MM.1S (cell line): Measurements from ENCODE around the gene ADCY10.

Experiments used
- DNase-seq: peaks from one replicate; pipeline ENCODE4 v3.0.0-alpha.2; 2015
- H2AFZ ChIP-seq: fragments of 300-600 bp; sonication (generic); 2 replicates; pipeline ENCODE4 v1.6.0; 2016; ENCODE audit warnings: antibody characterized with exemption, low read length
- H3F3A ChIP-seq: fragments of 300-600 bp; sonication (generic); 2 replicates; pipeline ENCODE4 v1.6.1; 2016; ENCODE audit warnings: mild to moderate bottlenecking, antibody characterized with exemption, low read length, moderate library complexity, mixed read lengths; ENCODE audit not compliant: insufficient read depth
- H3K27ac ChIP-seq: fragments of 300-600 bp; sonication (generic); 2 replicates; pipeline ENCODE4 v1.5.1; 2016; ENCODE audit warnings: mild to moderate bottlenecking, low read length
- H3K27me3 ChIP-seq: fragments of 300-600 bp; sonication (generic); replicated peaks from 2 replicates; pipeline ENCODE4 v1.6.0; 2016; ENCODE audit warnings: low read length; ENCODE audit not compliant: insufficient read depth
- H3K36me3 ChIP-seq: fragments of 300-600 bp; sonication (generic); replicated peaks from 2 replicates; pipeline ENCODE4 v1.6.1; 2016; ENCODE audit warnings: mild to moderate bottlenecking, low read length, mixed read lengths; ENCODE audit not compliant: insufficient read depth
- H3K4me1 ChIP-seq: fragments of 300-600 bp; sonication (generic); 2 replicates; pipeline ENCODE4 v1.6.1; 2016; ENCODE audit warnings: low read length, mixed read lengths
- H3K4me2 ChIP-seq: fragments of 300-600 bp; sonication (generic); 2 replicates; pipeline ENCODE4 v1.6.0; 2016; ENCODE audit warnings: low read depth, low read length
- H3K4me3 ChIP-seq: fragments of 300-600 bp; sonication (generic); 2 replicates; pipeline ENCODE4 v1.5.1; 2016; ENCODE audit warnings: low read length, mixed read lengths
- H3K79me2 ChIP-seq: fragments of 300-600 bp; sonication (generic); 2 replicates; pipeline ENCODE4 v1.6.1; 2016; ENCODE audit warnings: mixed run types, low read length, mixed read lengths
- H3K9ac ChIP-seq: fragments of 300-600 bp; sonication (generic); 2 replicates; pipeline ENCODE4 v1.6.1; 2016; ENCODE audit warnings: low read length, mixed read lengths
- H3K9me2 ChIP-seq: fragments of 300-600 bp; sonication (generic); replicated peaks from 2 replicates; pipeline ENCODE4 v1.6.1; 2016; ENCODE audit warnings: mild to moderate bottlenecking, low read length, mixed read lengths; ENCODE audit not compliant: insufficient read depth
- H3K9me3 ChIP-seq: fragments of 300-600 bp; sonication (generic); replicated peaks from 2 replicates; pipeline ENCODE4 v1.6.1; 2016; ENCODE audit warnings: mild to moderate bottlenecking, low read length, mixed read lengths; ENCODE audit not compliant: insufficient read depth
- H4K20me1 ChIP-seq: fragments of 300-600 bp; sonication (generic); 2 replicates; pipeline ENCODE4 v1.6.1; 2016; ENCODE audit warnings: mild to moderate bottlenecking, low read length, moderate library complexity, mixed read lengths; ENCODE audit not compliant: insufficient read depth
- EZH2 ChIP-seq: fragments of 300-600 bp; sonication (generic); optimal IDR thresholded peaks from 2 replicates; pipeline ENCODE3; 2017; ENCODE audit warnings: low read depth, mild to moderate bottlenecking, antibody characterized with exemption, low read length, mixed read lengths
- EZH2phosphoT487 ChIP-seq: fragments of 300-600 bp; sonication (generic); IDR thresholded peaks from 2 replicates; pipeline ENCODE4 v1.6.1; 2018; ENCODE audit warnings: antibody characterized with exemption, low read length
- TF ChIP-seq, protein P1 (sequence below): fragments of 300-600 bp; sonication (generic); IDR thresholded peaks from 2 replicates; pipeline ENCODE4 v1.5.1; 2016; ENCODE audit warnings: antibody characterized with exemption, low read length, mixed read lengths

The ADCY10 gene

GRCh38 chr1:167773516-167773915 lies 140.4 kb downstream of the ADCY10 start:
- Histone ChIP-seq H3K36me3 (no peaks in the 10 kb centered on the region), H3K4me2 (no peak overlapping the region), H3K9me2 (no peaks in the 10 kb centered on the region), H3K4me3 (no peak overlapping the region), H3K9me3 (no peaks in the 10 kb centered on the region), H4K20me1 (no peaks in the 10 kb centered on the region), H2AFZ (no peak overlapping the region), H3K27ac (no peak overlapping the region), H3K4me1 (no peaks in the 10 kb centered on the region), H3K9ac (no peak overlapping the region), H3F3A (no peaks in the 10 kb centered on the region), H3K79me2 (no peaks in the 10 kb centered on the region), H3K27me3 (no peaks in the 10 kb centered on the region)
- no peak for DNase-seq
- TF ChIP-seq, protein P1, sequence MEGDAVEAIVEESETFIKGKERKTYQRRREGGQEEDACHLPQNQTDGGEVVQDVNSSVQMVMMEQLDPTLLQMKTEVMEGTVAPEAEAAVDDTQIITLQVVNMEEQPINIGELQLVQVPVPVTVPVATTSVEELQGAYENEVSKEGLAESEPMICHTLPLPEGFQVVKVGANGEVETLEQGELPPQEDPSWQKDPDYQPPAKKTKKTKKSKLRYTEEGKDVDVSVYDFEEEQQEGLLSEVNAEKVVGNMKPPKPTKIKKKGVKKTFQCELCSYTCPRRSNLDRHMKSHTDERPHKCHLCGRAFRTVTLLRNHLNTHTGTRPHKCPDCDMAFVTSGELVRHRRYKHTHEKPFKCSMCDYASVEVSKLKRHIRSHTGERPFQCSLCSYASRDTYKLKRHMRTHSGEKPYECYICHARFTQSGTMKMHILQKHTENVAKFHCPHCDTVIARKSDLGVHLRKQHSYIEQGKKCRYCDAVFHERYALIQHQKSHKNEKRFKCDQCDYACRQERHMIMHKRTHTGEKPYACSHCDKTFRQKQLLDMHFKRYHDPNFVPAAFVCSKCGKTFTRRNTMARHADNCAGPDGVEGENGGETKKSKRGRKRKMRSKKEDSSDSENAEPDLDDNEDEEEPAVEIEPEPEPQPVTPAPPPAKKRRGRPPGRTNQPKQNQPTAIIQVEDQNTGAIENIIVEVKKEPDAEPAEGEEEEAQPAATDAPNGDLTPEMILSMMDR = no peak
- no peak for TF ChIP-seq EZH2phosphoT487
- no peak for TF ChIP-seq EZH2

DNA sequence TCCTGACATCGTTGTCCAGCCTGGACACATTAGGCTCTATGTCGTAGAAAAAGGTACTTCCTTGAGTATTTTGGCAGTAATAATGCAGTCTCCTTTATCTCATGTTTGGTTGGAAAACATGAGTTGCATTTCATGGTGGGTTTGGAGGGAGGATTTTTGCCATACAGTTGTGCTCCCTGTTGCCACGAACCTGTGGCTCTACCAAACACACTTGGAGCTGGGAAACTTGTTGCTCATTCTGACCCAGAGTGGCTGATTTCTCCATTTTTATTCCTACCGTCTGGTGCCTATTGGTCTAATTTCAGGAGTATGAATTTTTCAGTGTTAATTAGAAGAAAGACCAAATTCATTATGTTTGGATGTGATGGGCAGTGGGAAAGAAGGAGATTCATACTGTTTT lies 141.5 kb downstream of the ADCY10 start:
- Histone ChIP-seq H3K9me3 (no peaks in the 10 kb centered on the region), H3K4me2 (no peak overlapping the region), H3K4me3 (no peak overlapping the region), H3K4me1 (no peaks in the 10 kb centered on the region), H3K27me3 (no peaks in the 10 kb centered on the region), H2AFZ (no peak overlapping the region), H3K36me3 (no peaks in the 10 kb centered on the region), H3K79me2 (no peaks in the 10 kb centered on the region), H3K9me2 (no peaks in the 10 kb centered on the region), H3K27ac (no peak overlapping the region), H3K9ac (no peak overlapping the region), H3F3A (no peaks in the 10 kb centered on the region), H4K20me1 (no peaks in the 10 kb centered on the region)
- DNase-seq = no peak
- TF ChIP-seq, protein P1 = no peak
- TF ChIP-seq EZH2 (no peak), EZH2phosphoT487 (no peak)

- Histone ChIP-seq H3K36me3 (no peaks in the 10 kb centered on the region), H3F3A (no peaks in the 10 kb centered on the region)
Measured at GRCh38 chr1:167770127-167770526, 143.8 kb downstream of the ADCY10 start.

More at GRCh38 chr1:167770127-167770526, 143.8 kb downstream of the ADCY10 start:
- no peak overlapping the region for H2AFZ ChIP-seq
- no peaks in the 10 kb centered on the region for H3K9me3 ChIP-seq
- H3K79me2 ChIP-seq = no peaks in the 10 kb centered on the region
- H3K4me1 ChIP-seq = no peaks in the 10 kb centered on the region
- no peak for DNase-seq
- H4K20me1 ChIP-seq = no peaks in the 10 kb centered on the region
- no peak overlapping the region for H3K4me2 ChIP-seq
- no peaks in the 10 kb centered on the region for H3K27me3 ChIP-seq
- TF ChIP-seq EZH2phosphoT487 = no peak
- no peak for TF ChIP-seq EZH2
- TF ChIP-seq, protein P1 = no peak
- no peaks in the 10 kb centered on the region for H3K9me2 ChIP-seq
- no peak overlapping the region for H3K27ac ChIP-seq
- H3K4me3 ChIP-seq = no peak overlapping the region
- no peak overlapping the region for H3K9ac ChIP-seq
